Measurements from ENCODE around the gene RANBP2.
"Not testable (repeated sequence)": the region's sequence is repeated elsewhere in the genome, so short reads cannot be mapped to it uniquely, and the experiment has no call there.

DNA sequence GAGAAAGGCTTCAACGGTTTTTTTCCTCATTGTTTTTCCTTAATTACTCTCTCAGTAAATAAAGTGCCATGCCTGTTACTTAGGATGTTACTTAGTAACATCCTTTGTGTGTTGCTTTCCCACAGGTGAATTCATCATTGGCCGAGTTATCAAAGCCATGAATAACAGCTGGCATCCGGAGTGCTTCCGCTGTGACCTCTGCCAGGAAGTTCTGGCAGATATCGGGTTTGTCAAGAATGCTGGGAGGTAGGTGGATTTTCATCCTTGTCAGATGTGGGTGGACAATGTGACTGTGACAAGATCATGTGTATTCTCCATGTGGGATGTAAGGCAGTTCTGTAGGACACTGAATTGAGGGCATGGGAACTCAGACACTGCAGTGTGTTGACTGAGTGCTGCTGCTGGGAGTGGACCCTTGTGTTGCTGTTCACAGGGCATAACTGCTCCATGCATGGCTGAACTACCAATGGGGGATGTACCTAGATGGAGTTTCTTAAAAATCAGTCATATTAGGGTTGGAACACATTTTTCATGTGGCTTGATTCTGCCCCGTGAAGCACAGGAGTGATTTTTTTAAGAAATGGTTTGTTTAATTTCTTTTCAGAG is 47.0 kb upstream of the RANBP2 start:
- not testable (repeated sequence) for TF ChIP-seq POLR2A (IDR thresholded peaks at IDR 0.05; ENCODE audit: low read depth, low read length); POLR2AphosphoS5 (IDR thresholded peaks at IDR 0.05; ENCODE audit: low read depth, low read length); TAF1 (IDR thresholded peaks at IDR 0.05; ENCODE audit: low read depth, low read length); SPI1 (IDR thresholded peaks at IDR 0.05; ENCODE audit: low read depth, low read length); PAX5 (IDR thresholded peaks at IDR 0.05; ENCODE audit: insufficient read depth, low read length, severe bottlenecking); POU2F2 (IDR thresholded peaks at IDR 0.05; ENCODE audit: low read depth, low read length)
